ENCODE measurements around the gene SCYL3. TPM values are rescaled to one million over a fixed set of nuclear protein-coding genes. Genes with fewer than 3 reads are reported as not detected.
"Not testable (repeated sequence)": the region's sequence is repeated elsewhere in the genome, so short reads cannot be mapped to it uniquely, and the experiment has no call there.

SCYL3 gene, protein sequence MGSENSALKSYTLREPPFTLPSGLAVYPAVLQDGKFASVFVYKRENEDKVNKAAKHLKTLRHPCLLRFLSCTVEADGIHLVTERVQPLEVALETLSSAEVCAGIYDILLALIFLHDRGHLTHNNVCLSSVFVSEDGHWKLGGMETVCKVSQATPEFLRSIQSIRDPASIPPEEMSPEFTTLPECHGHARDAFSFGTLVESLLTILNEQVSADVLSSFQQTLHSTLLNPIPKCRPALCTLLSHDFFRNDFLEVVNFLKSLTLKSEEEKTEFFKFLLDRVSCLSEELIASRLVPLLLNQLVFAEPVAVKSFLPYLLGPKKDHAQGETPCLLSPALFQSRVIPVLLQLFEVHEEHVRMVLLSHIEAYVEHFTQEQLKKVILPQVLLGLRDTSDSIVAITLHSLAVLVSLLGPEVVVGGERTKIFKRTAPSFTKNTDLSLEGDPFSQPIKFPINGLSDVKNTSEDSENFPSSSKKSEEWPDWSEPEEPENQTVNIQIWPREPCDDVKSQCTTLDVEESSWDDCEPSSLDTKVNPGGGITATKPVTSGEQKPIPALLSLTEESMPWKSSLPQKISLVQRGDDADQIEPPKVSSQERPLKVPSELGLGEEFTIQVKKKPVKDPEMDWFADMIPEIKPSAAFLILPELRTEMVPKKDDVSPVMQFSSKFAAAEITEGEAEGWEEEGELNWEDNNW
- polyA plus RNA-seq (2012; ENCODE audit: insufficient read depth, insufficient read length), result 11.9 TPM

DNA sequence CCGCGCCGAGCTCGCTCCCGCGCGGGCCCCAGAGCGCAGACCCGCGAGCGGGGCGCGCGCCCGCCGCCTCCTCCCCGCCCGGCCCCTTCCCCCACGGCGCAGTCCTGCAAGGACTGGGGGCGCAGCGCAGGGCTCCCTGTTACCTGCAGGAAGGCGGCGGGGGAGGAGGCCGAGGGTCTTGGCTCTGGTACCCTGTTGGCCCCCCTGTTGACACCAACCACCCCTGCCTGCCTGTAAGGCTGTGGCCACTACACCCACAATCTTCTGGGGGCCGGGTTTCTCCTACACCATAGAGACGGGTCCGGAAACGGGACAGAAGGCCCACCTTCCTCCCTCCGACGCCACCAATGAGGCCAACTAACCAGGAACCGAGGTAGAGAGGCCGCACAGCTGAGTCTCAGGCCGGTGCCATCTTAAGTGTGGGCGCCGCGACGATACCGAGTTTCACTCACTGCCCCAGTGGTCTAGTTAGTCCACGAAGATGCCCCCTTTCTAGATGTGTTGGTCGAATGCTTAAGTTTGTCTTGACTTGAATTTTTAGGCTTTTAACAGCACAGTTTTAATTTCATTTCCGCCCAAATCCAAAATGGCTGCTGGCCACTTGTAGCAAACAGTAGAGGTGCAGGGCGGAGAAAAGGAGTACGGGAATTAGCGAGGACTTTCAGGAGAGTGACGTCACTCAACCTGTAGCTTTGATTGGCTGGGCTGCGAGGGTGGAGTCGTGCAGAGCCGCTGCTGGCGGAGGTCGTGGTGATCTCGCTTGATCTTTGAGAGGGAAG, at the start of gene SCYL3:
TSS of gene SCYL3 (minus strand) at position 252 of the 779 bp plus-strand sequence. CDS start 5,056 bp downstream, outside the sequence.
- DNase-seq (ENCODE audit: low read depth, low spot score), result peak; percentile 99
- H3K4me3 ChIP-seq (ENCODE audit: low read length), result peak within 1 kb of the TSS; percentile 65

DNA sequence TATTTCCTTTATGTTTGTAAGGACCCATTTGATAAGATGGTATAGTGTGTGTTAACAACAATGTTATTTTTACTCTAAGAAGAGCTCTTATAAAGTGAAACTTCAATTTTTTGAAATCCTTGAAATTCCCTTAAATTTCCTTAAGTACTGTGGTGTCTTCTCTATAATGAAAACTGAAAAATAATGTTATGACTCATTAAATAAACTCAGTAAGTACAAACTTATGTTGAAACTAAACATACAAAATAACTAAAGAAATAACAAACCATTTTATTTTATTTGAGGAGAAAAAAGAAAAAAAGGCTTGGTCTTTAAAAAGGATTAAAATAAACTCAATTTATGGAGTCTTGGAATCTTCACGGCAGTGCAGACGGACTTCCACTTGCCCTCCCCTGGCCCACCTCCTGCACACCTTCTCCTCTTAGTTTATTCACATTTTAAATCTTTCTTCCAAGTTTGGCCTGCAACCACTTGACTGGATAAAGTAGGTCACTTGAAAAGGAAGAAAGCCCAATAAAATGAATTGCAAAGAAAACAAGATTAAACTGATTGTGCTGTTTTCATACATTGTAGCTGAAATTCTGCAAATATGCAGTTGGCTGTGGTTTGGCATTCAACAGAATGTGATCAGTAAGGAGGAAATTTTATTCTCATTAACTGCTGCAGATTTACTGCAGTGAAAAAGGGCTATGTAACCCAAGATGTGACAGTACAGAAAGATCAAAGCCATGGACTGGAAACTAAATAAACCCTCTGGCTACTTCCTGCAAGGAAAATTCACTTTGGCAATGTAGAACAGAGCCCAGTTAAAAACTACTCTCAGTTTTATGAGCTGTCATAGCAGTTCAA, 48.5 kb upstream of the SCYL3 start:
- no peak for DNase-seq (ENCODE audit: low read depth, low spot score)
- no peak overlapping the region for H3K4me3 ChIP-seq (ENCODE audit: low read length)

DNA sequence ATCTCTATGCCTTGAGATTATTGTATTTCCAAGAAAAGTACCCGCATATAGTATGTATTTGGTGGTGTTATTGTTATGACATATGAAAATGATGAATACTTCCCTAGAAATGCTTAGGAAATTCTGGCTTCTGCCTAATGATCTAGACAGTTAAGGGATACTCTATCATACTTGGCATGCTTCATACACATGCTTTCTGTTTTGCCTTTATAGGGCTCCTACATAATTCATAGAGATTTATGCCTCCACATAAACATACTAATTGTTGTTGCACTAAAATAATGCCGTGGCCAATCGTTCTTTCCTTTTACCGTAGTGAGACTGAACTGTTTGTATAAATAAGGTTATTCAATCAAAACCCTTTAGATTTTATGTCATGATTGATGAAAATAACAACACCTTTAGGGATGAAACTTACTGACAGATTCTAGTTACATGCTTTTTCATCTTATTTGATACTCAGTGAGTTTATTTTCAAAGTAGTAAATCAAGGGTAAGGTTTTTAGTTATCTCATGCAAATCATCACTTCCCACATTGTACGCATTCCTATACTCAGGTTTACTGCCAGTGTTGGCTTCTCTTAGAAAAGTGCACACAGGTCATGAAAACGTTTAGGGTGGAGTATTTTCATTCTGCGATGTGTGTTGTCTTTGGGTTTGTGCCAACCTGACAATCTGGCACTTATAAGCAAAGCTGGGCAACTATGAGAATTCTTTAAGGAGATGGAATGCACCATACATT, 40.5 kb upstream of the SCYL3 start:
- DNase-seq (ENCODE audit: low read depth, low spot score), result no peak
- H3K4me3 ChIP-seq (ENCODE audit: low read length), result no peak overlapping the region

DNA sequence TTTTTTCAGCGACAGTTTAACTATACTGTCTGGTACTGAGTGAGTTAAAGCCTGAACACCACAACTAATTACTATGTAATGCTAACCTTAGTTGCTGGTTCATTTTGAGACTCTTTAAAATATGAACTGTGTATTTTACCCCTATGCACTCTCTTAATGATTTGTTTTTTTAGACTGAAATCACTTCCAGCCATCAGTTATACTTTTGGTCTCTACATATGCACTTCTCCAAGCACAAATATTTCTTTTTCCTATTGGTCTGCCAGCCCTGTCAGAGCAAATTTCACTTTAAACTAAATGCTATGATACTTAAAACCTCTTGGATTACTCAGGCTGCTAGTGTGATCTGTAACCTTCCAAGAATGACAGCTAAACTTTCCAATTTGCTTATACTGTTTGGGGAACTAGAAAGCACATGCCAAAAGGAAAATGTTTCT, 38.1 kb upstream of the SCYL3 start:
- H3K4me3 ChIP-seq (ENCODE audit: low read length), result no peak overlapping the region
- no peak for DNase-seq (ENCODE audit: low read depth, low spot score)

DNA sequence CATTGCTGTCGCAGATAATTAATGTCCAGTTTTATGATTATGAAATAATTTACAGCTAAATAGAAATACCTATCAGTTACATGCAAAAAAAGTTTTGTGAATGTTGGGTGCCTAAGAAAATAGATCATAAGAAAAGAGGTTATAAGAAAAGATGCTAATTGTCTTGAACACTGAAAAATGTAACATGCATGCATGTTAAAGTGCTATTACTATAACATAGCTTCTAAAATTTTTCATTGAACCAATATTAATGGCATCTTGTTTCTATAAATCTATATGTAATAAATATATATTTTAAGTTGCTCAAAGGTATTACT, 35.5 kb upstream of the SCYL3 start:
- no peak for DNase-seq (ENCODE audit: low read depth, low spot score)
- no peak overlapping the region for H3K4me3 ChIP-seq (ENCODE audit: low read length)

DNA sequence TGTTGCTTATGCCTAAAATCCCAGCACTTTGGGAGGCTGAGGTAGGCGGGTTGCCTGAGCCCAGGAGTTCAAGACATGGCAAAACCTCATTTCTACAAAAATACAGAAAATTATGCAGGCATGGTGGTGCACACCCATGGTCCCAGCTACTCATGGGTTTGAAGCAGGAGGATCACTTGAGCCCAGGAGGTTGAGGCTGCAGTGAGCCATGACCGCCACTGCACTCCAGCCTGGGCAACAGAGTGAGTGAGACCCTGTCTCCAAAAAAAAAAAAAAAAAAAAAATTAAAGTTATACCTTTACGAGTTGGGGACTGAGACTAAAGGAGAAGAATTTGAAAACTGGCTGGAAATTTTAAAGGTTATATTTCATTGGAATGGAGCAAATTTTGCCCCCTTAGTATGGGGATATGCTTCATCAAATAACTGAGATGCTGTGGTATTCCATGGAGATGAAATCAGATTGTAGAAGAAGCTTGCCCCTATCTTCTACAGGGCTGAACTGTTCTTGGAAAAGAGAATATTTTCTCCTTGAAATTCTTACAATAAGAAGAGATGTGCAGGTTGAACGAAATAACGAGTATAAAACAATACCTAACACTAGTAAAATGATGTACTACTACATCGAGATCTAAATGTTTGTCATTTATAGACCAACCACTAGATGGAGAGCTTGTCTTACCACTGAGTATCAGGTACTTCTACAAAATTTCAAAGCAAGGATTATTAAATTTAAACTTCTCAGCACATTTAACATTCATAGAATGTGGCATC, 34.9 kb upstream of the SCYL3 start:
- H3K4me3 ChIP-seq (ENCODE audit: low read length), result no peak overlapping the region
- DNase-seq (ENCODE audit: low read depth, low spot score), result peak; percentile 63

DNA sequence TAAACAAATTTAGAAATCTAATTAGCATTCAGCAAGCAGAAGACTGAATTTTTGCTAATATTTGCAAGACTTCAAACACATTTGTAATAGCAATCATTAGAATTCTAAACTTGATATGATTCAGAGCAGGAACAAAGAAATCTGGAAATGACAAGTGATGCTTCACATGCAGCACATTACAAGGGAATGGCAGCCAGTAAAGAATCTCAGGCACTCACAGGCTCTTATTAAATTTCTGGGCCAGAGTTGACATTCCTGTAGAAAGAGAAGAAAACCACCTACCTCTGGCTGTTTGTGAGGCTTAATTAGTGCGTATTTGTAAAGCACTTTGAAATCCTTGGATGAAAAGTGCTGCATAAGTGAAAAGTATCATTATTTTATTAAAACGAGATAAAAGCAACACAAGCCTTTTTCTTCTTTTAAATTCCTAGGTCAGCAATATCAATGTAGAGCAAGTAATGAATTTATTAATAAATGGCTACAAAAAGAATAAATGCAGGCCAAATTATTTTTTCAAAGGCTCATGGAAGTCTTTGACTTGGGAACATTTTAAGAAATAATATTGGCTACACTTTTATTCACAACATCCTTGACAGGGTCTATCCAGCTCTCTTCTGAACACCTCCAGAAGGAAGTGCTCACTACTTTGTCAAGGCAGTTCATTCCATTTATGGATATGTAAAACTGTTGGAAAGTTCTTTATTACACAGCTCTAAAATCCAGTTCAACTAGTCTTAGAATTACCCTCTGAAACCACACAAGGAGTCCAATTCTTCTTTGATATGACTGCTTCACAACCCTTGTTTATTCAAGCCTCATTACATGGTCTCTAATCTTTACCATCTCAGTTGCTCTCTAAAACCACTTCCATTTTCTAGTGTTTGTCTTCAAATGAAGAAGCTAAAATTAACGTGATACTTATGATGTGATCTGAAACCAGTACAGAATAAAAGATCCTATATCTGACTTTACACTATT, 32.1 kb upstream of the SCYL3 start:
- DNase-seq (ENCODE audit: low read depth, low spot score), result peak; percentile 53
- no peak overlapping the region for H3K4me3 ChIP-seq (ENCODE audit: low read length)

DNA sequence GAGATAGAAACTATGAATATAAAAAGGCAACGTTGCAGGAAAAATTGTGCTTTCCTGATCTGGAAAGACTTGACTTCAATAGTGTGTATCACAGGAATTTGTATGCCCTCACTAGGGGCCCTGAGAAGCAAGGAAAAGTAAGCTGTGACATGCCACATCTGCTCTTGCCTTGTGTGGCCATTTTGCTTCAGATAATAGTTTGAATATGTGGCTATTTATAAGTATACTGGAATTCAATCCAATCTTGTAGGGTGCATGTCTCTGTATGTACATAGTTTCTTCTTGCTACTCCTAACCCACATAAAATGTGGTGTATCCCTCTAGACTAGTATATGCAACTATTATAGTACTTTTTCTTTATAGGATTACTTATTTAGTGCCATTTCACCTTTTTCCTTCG, 31.1 kb upstream of the SCYL3 start:
- no peak overlapping the region for H3K4me3 ChIP-seq (ENCODE audit: low read length)
- no peak for DNase-seq (ENCODE audit: low read depth, low spot score)

DNA sequence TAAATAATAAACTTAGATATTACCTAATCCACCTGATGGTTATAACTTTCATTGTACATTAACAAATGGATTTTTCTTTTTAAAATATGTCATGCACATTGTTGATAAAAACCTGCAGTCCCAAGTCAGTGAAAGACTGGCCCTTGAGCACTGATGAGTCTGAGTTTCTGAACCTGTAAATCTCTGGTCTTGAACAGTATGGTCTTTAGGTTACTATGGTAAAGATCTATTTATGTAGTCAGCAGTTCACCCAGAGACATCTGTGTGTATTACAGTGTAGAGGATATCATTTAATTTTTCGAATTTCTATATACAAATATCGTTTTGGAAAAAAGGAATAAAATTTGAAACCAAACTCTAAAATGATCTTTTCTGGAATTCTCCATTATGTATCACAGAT, 30.4 kb upstream of the SCYL3 start:
- DNase-seq (ENCODE audit: low read depth, low spot score), result no peak
- no peak overlapping the region for H3K4me3 ChIP-seq (ENCODE audit: low read length)

DNA sequence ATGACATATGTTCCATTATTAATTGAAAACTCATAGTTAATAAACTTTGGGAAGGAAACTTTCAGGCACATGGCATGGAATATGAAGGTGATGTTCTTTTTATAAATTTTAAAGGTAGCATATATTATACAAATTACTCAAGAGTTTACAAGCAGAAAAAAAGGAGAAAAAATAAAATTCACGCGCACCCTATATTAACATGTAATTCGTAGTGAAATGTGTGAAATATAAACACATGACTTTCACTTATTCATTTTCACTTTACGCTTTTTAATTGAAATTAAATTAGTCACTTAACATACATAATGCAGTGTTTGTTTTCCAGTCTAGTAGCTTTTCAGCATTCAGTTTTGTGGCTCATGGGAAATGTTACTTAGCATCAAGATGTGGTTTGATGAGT, 27.4 kb upstream of the SCYL3 start:
- no peak for DNase-seq (ENCODE audit: low read depth, low spot score)
- no peak overlapping the region for H3K4me3 ChIP-seq (ENCODE audit: low read length)

DNA sequence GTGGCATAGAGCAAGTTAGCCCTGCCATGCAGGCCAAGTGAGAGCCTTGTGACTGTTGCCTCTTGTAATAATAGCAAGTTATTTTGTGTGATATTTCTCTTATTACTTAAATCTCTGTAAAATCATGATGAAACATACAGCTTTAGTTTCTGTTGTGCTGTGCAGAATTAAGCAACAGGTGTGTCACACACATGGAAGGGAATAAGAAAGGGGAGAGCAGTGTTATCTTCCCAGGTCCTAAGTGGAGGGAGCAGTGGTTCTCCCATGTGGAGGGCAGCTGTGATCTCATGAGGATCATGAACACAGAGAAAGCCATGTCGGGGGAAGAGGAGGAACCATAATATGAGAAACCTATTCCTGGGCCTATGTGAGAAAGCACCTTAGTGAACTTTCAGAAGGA, 25.2 kb upstream of the SCYL3 start:
- DNase-seq (ENCODE audit: low read depth, low spot score), result no peak
- no peak overlapping the region for H3K4me3 ChIP-seq (ENCODE audit: low read length)

DNA sequence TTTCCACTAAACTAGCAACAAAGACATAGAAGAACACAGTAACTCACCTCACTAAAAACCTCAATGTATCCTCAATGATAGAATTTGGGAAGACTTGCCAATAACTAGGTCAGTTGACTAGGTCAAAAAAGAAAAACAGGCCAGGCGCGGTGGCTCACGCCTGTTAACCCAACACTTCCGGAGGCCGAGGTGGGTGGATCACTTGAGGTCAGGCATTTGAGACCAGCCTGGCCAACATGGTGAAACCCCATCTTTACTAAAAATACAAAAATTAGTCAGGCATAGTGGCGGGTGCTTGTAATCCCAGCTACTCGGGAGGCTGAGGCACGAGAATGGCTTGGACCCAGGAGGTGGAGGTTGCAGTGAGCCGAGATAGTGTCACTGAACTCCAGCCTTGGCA, 24.5 kb upstream of the SCYL3 start:
- not testable (repeated sequence) for H3K4me3 ChIP-seq (ENCODE audit: low read length); DNase-seq (ENCODE audit: low read depth, low spot score)

DNA sequence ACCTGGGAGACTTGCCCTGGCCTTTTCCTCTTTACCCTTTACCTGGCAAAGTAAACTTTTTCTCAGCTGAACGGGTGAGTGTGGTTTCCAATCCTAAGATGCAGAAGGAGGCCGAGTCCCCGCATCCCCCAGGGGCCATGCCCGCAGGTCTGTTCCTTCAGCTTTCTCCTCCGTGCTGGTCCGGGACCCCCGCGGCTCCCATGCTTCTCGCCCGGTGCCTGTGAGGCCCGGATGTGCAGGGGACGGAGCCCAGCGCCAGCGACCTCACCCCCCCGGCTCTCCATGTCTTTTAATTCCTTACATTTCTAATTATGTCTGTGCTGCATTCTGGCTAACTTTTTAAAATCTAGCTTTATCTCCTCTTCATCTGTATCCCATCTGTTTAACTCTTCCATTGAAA, 21.5 kb upstream of the SCYL3 start:
- DNase-seq (ENCODE audit: low read depth, low spot score), result no peak
- no peak overlapping the region for H3K4me3 ChIP-seq (ENCODE audit: low read length)

DNA sequence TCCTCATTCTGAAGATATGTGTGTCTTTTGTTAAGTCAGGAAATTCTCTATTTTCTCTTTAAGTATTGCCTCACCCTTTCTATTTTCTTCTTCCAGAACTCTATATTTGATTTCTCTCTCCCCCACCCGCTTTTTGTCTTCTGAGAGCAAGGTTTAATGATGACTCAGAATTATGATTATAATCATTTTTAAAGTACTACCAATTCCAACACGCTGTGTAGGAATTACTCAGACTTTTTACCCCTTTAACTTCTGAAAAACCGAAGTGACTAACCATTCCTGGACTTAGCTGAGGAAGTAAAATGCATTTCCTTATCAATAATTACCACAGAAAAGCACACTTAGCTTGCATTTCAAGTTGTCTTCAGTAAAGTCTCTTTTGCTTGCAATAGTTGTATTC, 20.8 kb upstream of the SCYL3 start:
- no peak overlapping the region for H3K4me3 ChIP-seq (ENCODE audit: low read length)
- no peak for DNase-seq (ENCODE audit: low read depth, low spot score)

DNA sequence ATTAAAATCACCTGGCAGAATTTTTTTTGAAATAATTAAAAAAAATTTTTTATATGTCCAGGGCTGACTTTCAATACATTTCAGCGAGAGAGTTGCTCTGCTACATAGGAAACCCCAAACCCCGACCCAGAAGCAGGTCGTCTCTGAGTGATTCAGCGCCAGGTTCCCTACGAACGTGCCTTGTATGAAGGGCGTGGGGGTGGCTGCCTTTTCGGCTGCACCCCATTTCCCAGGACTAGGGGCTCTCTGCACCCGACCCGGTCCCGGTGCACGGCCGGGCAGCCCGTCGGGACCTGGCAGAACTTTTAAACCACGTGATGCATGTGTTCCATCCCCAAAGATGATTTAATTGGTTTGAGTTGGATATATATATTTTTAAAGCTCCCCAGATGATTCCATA, 15.8 kb upstream of the SCYL3 start:
- no peak overlapping the region for H3K4me3 ChIP-seq (ENCODE audit: low read length)
- no peak for DNase-seq (ENCODE audit: low read depth, low spot score)

DNA sequence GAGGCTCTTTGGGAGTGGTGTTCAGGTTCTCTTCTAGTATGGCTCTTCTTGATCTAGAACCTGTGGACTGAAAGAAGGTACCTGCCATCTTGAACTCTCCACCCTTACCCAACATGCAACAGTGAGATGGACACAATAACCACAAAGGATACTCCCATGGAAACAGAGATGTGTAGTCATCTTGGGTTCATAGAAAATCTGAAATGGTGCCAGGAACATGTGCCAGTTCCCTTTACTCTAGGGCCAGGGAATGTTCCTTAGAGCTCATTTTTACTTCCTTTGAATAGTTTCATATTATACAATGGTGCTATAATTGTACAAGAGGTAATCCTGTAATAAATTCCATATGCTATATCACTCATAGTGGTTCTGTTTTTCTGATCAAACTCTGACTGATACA, 13.2 kb upstream of the SCYL3 start:
- no peak overlapping the region for H3K4me3 ChIP-seq (ENCODE audit: low read length)
- DNase-seq (ENCODE audit: low read depth, low spot score), result no peak

DNA sequence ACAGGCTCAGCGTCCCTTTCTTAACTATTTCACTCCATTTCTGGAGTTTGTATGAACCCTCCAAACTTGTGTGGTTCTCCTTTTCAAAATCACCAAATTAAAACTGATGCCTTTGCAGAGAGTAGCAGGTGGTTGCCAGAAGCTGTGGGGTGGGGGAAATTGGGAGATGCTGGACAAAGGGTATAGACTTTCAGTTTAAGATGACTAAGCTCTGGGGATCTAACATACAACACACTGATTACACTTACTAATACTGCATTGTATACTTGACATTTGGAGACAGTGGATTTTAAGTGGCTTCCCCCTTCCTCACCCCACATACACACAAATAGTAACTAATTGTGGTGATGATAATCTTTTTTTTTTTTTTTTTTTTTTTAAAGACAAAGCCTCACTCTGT, 11.1 kb upstream of the SCYL3 start:
- no peak overlapping the region for H3K4me3 ChIP-seq (ENCODE audit: low read length)
- no peak for DNase-seq (ENCODE audit: low read depth, low spot score)
